Colonic mucosa (tissue), 4 donors: ENCODE results near the gene RTL9. TPM values are rescaled to one million over a fixed set of nuclear protein-coding genes. Genes with fewer than 3 reads are reported as not detected.
"Not testable (repeated sequence)": the region's sequence is repeated elsewhere in the genome, so short reads cannot be mapped to it uniquely, and the experiment has no call there.

Source experiments
- DNase-seq: peaks from one replicate; pipeline ENCODE4 v3.0.0-alpha.2; 2020
- H3K27ac ChIP-seq: fragments of 200-600 bp; one replicate; pipeline ENCODE4 v1.8.0; 2021
- H3K27me3 ChIP-seq: fragments of 200-600 bp; one replicate; pipeline ENCODE4 v1.8.0; 2021
- H3K36me3 ChIP-seq: fragments of 200-600 bp; one replicate; pipeline ENCODE4 v1.8.0; 2021
- H3K4me1 ChIP-seq: fragments of 200-600 bp; one replicate; pipeline ENCODE4 v1.8.0; 2021; ENCODE audit warnings: mild to moderate bottlenecking
- H3K4me3 ChIP-seq: fragments of 200-600 bp; one replicate; pipeline ENCODE4 v1.8.0; 2021
- H3K9ac ChIP-seq, 2 donors: one replicate each; pipeline ENCODE4 v1.7.0; 2013; ENCODE audit warnings: control low read depth in 2 of 2, low read depth in 2 of 2, low read length in 2 of 2
- H3K9me3 ChIP-seq: fragments of 200-600 bp; one replicate; pipeline ENCODE4 v1.8.0; 2021
- intact Hi-C: fragments of 100-400 bp; cut with DNase I; formaldehyde crosslinking; loops from one replicate; pipeline ENCODE4 v1.14.1; 2022
- total RNA-seq, 2 donors: library from RNA; stranded (reverse); fragmentation: NEBNext Ultra II Directional in 1 of 2; extraction: Animal tissue kit (Norgen Biotek cat#: 25700) in 1 of 2; gene quantifications; one replicate each; pipeline ENCODE4 v1.2.1, GENCODE V29; 2021
- TF ChIP-seq, protein P1 (sequence below): fragments of 200-600 bp; IDR thresholded peaks from one replicate; pipeline ENCODE4 v1.8.0; 2022; ENCODE audit warnings: antibody characterized with exemption, mild to moderate bottlenecking
- donor health status: healthy.
- donor health status: DM: no; HTN: no; CAD: no.
- donor health status: DM: no; HTN: no; CAD: no.

The RTL9 gene
- total RNA-seq, 2 donors from 2014 or later, result not detected

DNA sequence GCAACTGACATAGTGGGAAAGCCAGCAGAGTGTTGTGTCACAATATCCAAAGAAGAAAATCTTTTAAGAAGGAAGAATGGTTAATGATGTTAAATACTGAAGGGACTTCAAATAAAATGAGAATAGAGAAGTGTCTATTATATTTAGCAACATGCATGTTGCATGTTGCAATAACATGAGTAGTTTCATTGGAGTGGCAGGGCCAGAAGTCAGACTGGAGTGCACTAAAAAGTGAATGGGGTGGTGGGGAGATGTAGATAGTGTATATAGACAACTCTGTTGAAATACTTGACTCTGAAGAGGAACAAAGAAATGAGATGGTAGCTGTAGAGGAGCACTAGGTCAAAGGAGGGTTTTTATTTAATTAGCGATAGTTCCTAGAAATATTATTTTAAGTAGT, 31.3 kb upstream of the RTL9 start:
- Histone ChIP-seq H3K36me3 (no peaks in the 10 kb centered on the region), H3K27ac (no peak overlapping the region), H3K27me3 (no peaks in the 10 kb centered on the region), H3K9ac (no peak overlapping the region), H3K9me3 (no peaks in the 10 kb centered on the region), H3K4me1 (no peaks in the 10 kb centered on the region), H3K4me3 (no peak overlapping the region)
- intact Hi-C loops, result no loop called here
- TF ChIP-seq, protein P1, sequence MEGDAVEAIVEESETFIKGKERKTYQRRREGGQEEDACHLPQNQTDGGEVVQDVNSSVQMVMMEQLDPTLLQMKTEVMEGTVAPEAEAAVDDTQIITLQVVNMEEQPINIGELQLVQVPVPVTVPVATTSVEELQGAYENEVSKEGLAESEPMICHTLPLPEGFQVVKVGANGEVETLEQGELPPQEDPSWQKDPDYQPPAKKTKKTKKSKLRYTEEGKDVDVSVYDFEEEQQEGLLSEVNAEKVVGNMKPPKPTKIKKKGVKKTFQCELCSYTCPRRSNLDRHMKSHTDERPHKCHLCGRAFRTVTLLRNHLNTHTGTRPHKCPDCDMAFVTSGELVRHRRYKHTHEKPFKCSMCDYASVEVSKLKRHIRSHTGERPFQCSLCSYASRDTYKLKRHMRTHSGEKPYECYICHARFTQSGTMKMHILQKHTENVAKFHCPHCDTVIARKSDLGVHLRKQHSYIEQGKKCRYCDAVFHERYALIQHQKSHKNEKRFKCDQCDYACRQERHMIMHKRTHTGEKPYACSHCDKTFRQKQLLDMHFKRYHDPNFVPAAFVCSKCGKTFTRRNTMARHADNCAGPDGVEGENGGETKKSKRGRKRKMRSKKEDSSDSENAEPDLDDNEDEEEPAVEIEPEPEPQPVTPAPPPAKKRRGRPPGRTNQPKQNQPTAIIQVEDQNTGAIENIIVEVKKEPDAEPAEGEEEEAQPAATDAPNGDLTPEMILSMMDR, result no peak
- DNase-seq, result no peak

DNA sequence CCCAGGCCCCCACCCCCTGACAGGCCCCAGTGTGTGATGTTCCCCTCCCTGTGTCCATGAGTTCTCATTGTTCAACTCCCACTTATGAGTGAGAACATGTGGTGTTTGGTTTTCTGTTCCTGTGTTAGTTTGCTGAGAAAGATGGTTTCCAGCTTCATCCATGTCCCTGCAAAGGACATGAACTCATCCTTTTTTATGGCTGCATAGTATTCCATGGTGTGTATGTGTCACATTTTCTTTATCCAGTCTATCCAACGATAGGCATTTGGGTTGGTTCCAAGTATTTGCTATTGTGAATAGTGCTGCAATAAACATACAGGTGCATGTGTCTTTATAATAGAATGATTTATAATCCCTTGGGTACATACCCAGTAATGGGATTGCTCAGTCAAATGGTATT, 30.0 kb upstream of the RTL9 start:
- H3K27me3 ChIP-seq, H3K9ac ChIP-seq, H3K27ac ChIP-seq, H3K9me3 ChIP-seq, H3K36me3 ChIP-seq, H3K4me1 ChIP-seq, DNase-seq, H3K4me3 ChIP-seq, intact Hi-C loops: not testable (repeated sequence)

DNA sequence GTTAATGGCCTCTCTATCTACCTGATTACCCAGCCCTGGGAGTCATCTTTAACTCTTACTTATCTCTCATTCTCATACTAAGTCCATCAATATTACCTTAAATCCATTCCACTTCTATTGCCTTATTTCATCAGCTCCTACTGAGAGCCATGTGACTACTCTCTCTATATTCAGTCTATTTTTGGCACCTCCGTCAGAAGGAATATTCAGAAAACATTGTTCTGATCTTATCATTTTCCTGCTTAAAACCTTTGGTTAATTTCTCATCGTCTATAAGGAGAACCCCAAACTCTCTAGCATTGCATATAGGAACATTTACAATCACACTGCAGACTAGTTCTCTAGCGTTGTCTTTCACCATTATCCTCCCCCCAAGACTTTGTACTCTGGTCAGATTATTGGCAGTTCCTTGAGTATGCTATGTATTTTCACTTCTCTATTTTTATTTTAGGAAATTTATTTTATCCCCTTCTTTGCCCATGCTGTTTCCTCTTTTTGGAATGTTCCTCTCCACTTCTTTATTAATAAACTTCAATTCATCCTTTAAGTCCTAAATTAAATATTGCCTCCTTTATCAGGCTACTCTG, 27.1 kb upstream of the RTL9 start:
- Histone ChIP-seq H3K9me3 (no peaks in the 10 kb centered on the region), H3K27ac (no peak overlapping the region), H3K4me3 (no peak overlapping the region), H3K9ac (no peak overlapping the region), H3K27me3 (no peaks in the 10 kb centered on the region), H3K36me3 (no peaks in the 10 kb centered on the region), H3K4me1 (no peaks in the 10 kb centered on the region)
- TF ChIP-seq, protein P1, result no peak
- intact Hi-C loops, result no loop called here
- DNase-seq, result no peak

DNA sequence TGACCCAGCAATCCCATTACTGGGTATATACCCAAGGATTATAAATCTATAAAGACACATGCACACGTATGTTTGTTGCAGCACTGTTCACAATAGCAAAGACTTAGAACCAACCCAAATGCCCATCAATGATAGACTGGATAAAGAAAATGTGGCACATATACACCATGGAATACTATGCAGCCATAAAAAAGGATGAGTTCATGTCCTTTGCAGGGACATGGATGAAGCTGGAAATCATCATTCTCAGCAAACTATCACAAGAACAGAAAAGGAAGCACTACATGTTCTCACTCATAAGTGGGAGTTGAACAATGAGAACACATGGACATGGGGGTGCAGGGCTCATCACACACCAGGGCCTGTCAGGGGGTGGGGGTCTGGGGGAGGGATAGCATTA, 25.2 kb upstream of the RTL9 start:
- H3K4me1 ChIP-seq, intact Hi-C loops, H3K27me3 ChIP-seq, H3K36me3 ChIP-seq, H3K9me3 ChIP-seq, H3K9ac ChIP-seq, DNase-seq, H3K4me3 ChIP-seq, H3K27ac ChIP-seq: not testable (repeated sequence)

GRCh38 chrX:110338935-110339334, 19.7 kb upstream of the RTL9 start:
- no peaks in the 10 kb centered on the region for H3K9me3 ChIP-seq
- DNase-seq, result no peak
- H3K36me3 ChIP-seq, result no peaks in the 10 kb centered on the region
- H3K4me3 ChIP-seq, result no peak overlapping the region
- no peak overlapping the region for H3K27ac ChIP-seq
- H3K27me3 ChIP-seq, result no peaks in the 10 kb centered on the region
- TF ChIP-seq, protein P1, result no peak
- no peak overlapping the region for H3K9ac ChIP-seq
- intact Hi-C loops, result no loop called here
- no peaks in the 10 kb centered on the region for H3K4me1 ChIP-seq

DNA sequence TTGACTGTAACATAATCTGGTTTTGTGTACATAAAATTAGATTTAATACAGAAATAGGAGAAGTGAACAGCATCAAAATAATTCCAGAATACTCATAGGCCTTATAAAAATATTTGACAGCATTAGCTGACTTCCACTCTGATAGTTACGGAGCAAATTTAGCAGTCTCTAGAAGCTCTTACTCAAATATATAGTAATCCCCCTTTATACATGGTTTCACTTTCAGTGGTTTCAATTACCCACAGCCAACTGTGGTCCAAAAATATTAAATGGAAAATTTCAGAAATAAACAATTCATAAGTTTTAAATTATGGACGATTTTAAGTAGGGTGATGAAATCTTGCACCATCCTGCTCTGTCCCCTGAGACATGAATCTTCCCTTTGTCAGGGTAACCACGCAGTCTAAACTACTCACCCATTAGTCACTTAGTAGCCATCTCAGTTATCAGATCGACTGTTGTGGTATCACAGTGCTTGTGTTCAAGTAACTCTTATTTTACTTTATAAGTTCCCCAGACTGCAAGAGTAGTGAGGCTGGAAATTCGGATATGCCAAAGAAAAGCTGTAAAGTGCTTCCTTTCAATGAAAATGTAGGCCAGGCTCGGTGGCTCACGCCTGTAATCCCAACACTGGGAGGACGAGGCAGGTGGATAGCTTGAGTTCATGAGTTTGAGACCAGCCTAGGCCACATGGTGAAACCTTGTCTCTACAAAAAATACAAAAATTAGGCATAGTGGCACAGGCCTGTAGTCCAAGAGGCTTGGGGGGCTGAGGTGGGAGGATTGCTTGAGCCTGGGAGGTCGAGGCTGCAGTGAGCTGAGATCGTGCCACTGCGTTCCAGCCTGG, 17.2 kb upstream of the RTL9 start:
- no peaks in the 10 kb centered on the region for H3K27me3 ChIP-seq
- H3K4me3 ChIP-seq, result no peak overlapping the region
- no peak overlapping the region for H3K27ac ChIP-seq
- H3K4me1 ChIP-seq, result no peaks in the 10 kb centered on the region
- no peak overlapping the region for H3K9ac ChIP-seq
- H3K9me3 ChIP-seq, result no peaks in the 10 kb centered on the region
- intact Hi-C loops, result no loop called here
- no peaks in the 10 kb centered on the region for H3K36me3 ChIP-seq
- no peak for DNase-seq
- TF ChIP-seq, protein P1, result no peak
